WERI-Rb-1 (cell line): ENCODE measurements around the gene CCDC30.

Source experiments
- DNase-seq: peaks from one replicate; pipeline ENCODE4 v3.0.0-alpha.2; 2020
- H3K27ac ChIP-seq: fragments of 250-450 bp; sonication (Bioruptor Pico); 2 replicates; pipeline ENCODE4 v1.5.1; 2020; ENCODE audit warnings: mild to moderate bottlenecking, moderate library complexity
- H3K27me3 ChIP-seq: fragments of 250-450 bp; sonication (Bioruptor Pico); 2 replicates; pipeline ENCODE4 v1.5.1; 2021; ENCODE audit warnings: mild to moderate bottlenecking, low read depth, moderate library complexity; ENCODE audit not compliant: insufficient read depth, severe bottlenecking
- H3K36me3 ChIP-seq: fragments of 250-450 bp; sonication (Bioruptor Pico); 2 replicates; pipeline ENCODE4 v1.5.1; 2020; ENCODE audit warnings: mild to moderate bottlenecking, moderate library complexity
- H3K4me3 ChIP-seq: 2 replicates; pipeline ENCODE4 v1.5.1; 2011; ENCODE audit warnings: low read depth, mild to moderate bottlenecking, control low read depth, low read length
- H3K9me3 ChIP-seq: fragments of 250-450 bp; sonication (Bioruptor Pico); 2 replicates; pipeline ENCODE4 v1.5.1; 2021; ENCODE audit warnings: mild to moderate bottlenecking, moderate library complexity; ENCODE audit not compliant: severe bottlenecking
- TF ChIP-seq, protein P1 (sequence below): IDR thresholded peaks from 2 replicates; pipeline ENCODE4 v1.5.1; 2011; ENCODE audit warnings: low read depth, mild to moderate bottlenecking, control low read depth, inconsistent platforms, low read length

CCDC30 gene

DNA sequence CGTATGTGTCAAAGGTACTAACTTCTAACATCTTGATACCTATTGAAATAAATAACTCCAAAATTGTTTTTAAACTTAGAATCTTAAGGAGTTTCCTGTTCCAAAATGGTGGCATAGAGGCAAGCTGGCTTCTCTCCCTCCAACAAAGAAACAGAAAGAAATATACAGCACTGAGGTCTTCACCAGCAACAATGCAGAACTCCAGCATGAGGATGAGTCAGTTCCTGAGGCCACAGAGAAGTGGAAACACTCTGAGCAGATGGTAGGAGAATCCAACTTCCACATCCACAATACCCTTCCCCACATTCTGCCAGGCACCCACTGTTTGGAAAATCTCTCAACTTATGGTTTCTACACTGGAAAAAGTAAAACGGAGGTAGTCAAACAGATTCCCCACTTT is 183.0 kb downstream of the CCDC30 start:
- no peaks in the 10 kb centered on the region for H3K36me3 ChIP-seq
- H3K27ac ChIP-seq = no peak overlapping the region
- H3K9me3 ChIP-seq = no peaks in the 10 kb centered on the region
- TF ChIP-seq, protein P1, sequence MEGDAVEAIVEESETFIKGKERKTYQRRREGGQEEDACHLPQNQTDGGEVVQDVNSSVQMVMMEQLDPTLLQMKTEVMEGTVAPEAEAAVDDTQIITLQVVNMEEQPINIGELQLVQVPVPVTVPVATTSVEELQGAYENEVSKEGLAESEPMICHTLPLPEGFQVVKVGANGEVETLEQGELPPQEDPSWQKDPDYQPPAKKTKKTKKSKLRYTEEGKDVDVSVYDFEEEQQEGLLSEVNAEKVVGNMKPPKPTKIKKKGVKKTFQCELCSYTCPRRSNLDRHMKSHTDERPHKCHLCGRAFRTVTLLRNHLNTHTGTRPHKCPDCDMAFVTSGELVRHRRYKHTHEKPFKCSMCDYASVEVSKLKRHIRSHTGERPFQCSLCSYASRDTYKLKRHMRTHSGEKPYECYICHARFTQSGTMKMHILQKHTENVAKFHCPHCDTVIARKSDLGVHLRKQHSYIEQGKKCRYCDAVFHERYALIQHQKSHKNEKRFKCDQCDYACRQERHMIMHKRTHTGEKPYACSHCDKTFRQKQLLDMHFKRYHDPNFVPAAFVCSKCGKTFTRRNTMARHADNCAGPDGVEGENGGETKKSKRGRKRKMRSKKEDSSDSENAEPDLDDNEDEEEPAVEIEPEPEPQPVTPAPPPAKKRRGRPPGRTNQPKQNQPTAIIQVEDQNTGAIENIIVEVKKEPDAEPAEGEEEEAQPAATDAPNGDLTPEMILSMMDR = no peak
- no peak for DNase-seq
- H3K27me3 ChIP-seq = no peaks in the 10 kb centered on the region
- H3K4me3 ChIP-seq = no peak overlapping the region

- H3K9me3 ChIP-seq = no peaks in the 10 kb centered on the region
- no peaks in the 10 kb centered on the region for H3K27me3 ChIP-seq
- DNase-seq = no peak
- H3K4me3 ChIP-seq = no peak overlapping the region
- H3K36me3 ChIP-seq = peaks cover 27% of the 10 kb centered on the region
- no peak overlapping the region for H3K27ac ChIP-seq
- TF ChIP-seq, protein P1 = no peak
These were observed 194.1 kb downstream of the CCDC30 start for GRCh38 chr1:42657201-42657600.

GRCh38 chr1:42657981-42658876 is 195.1 kb downstream of the CCDC30 start, which contains the start of gene PPIH:
Gene PPIH (plus strand): TSS chr1:42658423. CDS start chr1:42658447, 24 bp downstream.
- H3K9me3 ChIP-seq = no peaks in the 10 kb centered on the region
- no peaks in the 10 kb centered on the region for H3K27me3 ChIP-seq
- H3K27ac ChIP-seq = peak within 1 kb of the TSS; percentile 78
- peak; percentile 96 for DNase-seq
- peaks cover 32% of the 10 kb centered on the region for H3K36me3 ChIP-seq
- peak within 1 kb of the TSS; percentile 75 for H3K4me3 ChIP-seq
- TF ChIP-seq, protein P1 = peak; percentile 19

- TF ChIP-seq, protein P1 = no peak
- Histone ChIP-seq H3K36me3 (peaks cover 35% of the 10 kb centered on the region), H3K9me3 (no peaks in the 10 kb centered on the region), H3K27me3 (no peaks in the 10 kb centered on the region), H3K27ac (peak overlapping the region; percentile 78), H3K4me3 (peak overlapping the region; percentile 75)
- DNase-seq = no peak
These were observed 195.8 kb downstream of the CCDC30 start for GRCh38 chr1:42658877-42659337.

GRCh38 chr1:42660907-42661500 is 197.9 kb downstream of the CCDC30 start:
- Histone ChIP-seq H3K4me3 (no peak overlapping the region), H3K27ac (no peak overlapping the region), H3K27me3 (no peaks in the 10 kb centered on the region), H3K9me3 (no peaks in the 10 kb centered on the region), H3K36me3 (peaks cover 56% of the 10 kb centered on the region)
- no peak for DNase-seq
- TF ChIP-seq, protein P1 = no peak
